Measurements from ENCODE around the gene TMEM156.

TMEM156 gene

GRCh38 chr4:39025552-39026085, 6.6 kb downstream of the TMEM156 start:
- TF ChIP-seq CTCF (IDR thresholded peaks at IDR 0.05; ENCODE audit: low read depth, low read length, missing control alignments), result no peak
- H3K4me3 ChIP-seq (ENCODE audit: low read depth, low read length), result no peak overlapping the region
- no peak for DNase-seq (ENCODE audit: low read depth)
- in situ Hi-C loops (cut with HindIII; ENCODE audit: low sequenced_read_pairs), result no loop called here

GRCh38 chr4:39024311-39024865, 7.8 kb downstream of the TMEM156 start:
- H3K4me3 ChIP-seq (ENCODE audit: low read depth, low read length), result no peak overlapping the region
- in situ Hi-C loops (cut with HindIII; ENCODE audit: low sequenced_read_pairs), result no loop called here
- no peak for TF ChIP-seq CTCF (IDR thresholded peaks at IDR 0.05; ENCODE audit: low read depth, low read length, missing control alignments)
- no peak for DNase-seq (ENCODE audit: low read depth)

GRCh38 chr4:39023059-39023458, 9.2 kb downstream of the TMEM156 start:
- H3K4me3 ChIP-seq (ENCODE audit: low read depth, low read length), result no peak overlapping the region
- in situ Hi-C loops (cut with HindIII; ENCODE audit: low sequenced_read_pairs), result no loop called here
- no peak for TF ChIP-seq CTCF (IDR thresholded peaks at IDR 0.05; ENCODE audit: low read depth, low read length, missing control alignments)
- DNase-seq (ENCODE audit: low read depth), result no peak

GRCh38 chr4:39022241-39022640, 10.0 kb downstream of the TMEM156 start:
- in situ Hi-C loops (cut with HindIII; ENCODE audit: low sequenced_read_pairs), result no loop called here
- no peak for TF ChIP-seq CTCF (IDR thresholded peaks at IDR 0.05; ENCODE audit: low read depth, low read length, missing control alignments)
- no peak overlapping the region for H3K4me3 ChIP-seq (ENCODE audit: low read depth, low read length)
- DNase-seq (ENCODE audit: low read depth), result no peak

GRCh38 chr4:39021631-39022030, 10.6 kb downstream of the TMEM156 start:
- H3K4me3 ChIP-seq (ENCODE audit: low read depth, low read length), result no peak overlapping the region
- in situ Hi-C loops (cut with HindIII; ENCODE audit: low sequenced_read_pairs), result no loop called here
- TF ChIP-seq CTCF (IDR thresholded peaks at IDR 0.05; ENCODE audit: low read depth, low read length, missing control alignments), result no peak

GRCh38 chr4:39020130-39020529, 12.1 kb downstream of the TMEM156 start:
- TF ChIP-seq CTCF (IDR thresholded peaks at IDR 0.05; ENCODE audit: low read depth, low read length, missing control alignments), result no peak
- no peak for DNase-seq (ENCODE audit: low read depth)
- in situ Hi-C loops (cut with HindIII; ENCODE audit: low sequenced_read_pairs), result no loop called here
- H3K4me3 ChIP-seq (ENCODE audit: low read depth, low read length), result no peak overlapping the region

More at GRCh38 chr4:39021631-39022030, 10.6 kb downstream of the TMEM156 start:
- no peak for DNase-seq (ENCODE audit: low read depth)

Data from astrocyte of the cerebellum (primary cell).